HG03139 (cell line): ENCODE measurements around the gene CDK6.
"Not testable (repeated sequence)": the region's sequence is repeated elsewhere in the genome, so short reads cannot be mapped to it uniquely, and the experiment has no call there.

Experiments
- ATAC-seq: cut with Tn5 transposase; IDR thresholded peaks from one replicate; pipeline ENCODE4 v1.9.1; 2021; ENCODE audit not compliant: unreplicated experiment

The CDK6 gene

DNA sequence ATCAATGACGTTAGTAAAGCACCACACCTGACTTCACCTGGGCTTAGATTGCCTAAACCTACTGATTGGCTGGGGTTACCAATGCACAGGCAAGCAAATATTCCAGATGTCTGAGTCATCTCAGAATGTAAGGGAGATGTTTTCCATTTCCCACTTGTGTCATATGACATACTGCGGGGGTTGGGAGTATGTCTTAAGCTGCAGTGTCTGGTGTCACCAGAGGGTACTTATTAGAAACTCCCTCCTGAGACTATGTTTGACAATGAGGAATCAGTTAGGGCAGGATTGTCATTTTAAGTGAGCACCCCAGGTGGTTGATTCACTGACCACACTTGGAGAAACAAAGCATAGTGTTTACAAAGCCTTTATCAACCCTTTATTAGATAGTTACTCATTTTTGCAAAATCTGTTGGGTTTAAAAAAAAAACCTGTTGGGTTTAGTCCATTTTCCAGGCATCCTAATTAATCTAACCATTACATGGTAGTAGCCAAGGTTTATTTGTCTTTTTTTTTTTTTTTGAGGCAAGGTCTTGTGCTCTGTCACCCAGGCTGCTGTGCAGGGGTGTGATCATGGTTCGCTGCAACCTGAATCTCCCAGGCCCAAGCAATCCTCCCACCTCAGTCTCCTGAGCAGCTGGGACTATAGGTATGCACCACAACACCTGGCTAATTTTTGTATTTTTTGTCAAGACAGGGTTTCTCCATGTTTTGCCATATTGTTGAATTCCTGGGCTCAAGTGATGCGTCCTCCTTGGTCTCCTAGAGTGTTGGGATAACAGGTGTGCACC, 72.5 kb downstream of the CDK6 start:
- ATAC-seq = no peak

DNA sequence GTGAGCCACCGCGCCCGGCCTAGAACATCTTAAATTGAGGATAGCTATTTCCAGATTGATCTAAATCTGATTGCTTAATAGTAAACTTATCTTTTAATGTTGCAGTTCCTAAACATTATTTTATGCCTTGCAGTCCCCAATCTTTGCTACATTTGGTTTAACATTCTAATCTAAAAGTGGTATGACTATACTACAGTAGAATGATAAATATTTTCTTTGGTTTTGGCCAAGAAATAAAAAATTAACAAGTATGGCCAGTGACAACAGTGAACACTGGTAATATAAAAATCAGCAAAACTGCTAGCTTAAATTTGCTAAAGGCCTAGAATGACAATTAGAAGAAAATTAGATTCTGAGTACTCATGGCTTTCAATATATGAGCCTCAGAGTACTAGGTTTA, 73.5 kb downstream of the CDK6 start:
- no peak for ATAC-seq

DNA sequence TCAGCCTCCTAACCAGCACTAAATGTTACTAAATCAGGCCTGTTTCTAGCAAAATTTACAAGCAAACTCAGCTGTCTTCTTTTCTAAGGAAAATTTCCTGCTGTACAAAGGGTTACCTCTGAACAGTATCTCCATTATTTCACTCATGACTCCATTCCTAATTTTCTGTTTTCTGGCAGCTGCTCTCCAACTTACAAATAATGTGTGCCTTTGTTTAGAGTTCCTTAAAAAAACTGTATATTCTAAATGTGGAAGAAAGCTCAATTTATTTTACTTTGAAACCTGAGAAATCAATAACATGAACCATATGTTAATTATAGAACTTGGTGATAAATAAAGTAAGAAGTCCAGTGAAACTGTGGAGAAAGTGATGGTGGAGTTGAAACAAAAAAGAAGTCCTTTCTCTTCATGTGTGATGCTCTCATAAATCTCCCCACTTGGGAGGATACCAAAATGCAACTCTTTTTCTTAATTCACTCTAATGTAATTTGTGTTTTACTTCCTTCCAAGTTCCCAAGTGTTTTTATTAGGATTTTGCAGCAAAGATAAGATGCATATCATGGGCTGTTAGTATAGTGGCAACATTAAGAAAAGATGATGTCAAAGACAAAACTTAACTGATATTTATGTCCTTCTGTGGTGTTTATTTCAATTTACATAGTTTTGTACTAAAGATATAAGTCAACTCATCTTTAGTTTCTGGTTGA, 74.8 kb downstream of the CDK6 start:
- ATAC-seq = no peak

- ATAC-seq = no peak
Measured at GRCh38 chr7:92758796-92759431, 77.5 kb downstream of the CDK6 start.

DNA sequence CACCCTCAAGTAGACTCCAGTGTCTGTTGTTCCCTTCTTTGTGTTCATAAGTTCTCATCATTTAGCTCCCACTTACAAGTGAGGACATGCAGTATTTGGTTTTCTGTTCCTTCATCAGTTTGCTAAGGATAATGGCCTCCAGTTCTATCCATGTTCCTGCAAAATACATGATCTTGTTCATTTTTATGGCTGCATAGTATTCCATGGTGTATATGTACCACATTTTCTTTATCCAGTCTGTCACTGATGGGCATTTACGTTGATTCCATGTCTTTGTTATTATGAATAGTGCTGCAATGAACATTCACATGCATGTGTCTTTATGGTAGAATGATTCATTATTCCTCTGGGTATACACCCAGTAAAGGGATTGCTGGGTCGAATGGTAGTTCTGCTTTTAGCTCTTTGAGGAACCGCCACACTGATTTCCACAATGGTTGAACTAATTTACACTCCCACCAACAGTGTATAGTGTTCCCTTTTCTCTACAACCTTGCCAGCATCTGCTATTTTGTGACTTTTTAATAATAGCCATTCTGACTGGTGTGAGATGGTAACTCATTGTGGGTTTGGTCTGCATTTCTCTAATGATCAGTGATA, 79.0 kb downstream of the CDK6 start:
- not testable (repeated sequence) for ATAC-seq

GRCh38 chr7:92755680-92756079, 80.7 kb downstream of the CDK6 start:
- ATAC-seq = no peak

DNA sequence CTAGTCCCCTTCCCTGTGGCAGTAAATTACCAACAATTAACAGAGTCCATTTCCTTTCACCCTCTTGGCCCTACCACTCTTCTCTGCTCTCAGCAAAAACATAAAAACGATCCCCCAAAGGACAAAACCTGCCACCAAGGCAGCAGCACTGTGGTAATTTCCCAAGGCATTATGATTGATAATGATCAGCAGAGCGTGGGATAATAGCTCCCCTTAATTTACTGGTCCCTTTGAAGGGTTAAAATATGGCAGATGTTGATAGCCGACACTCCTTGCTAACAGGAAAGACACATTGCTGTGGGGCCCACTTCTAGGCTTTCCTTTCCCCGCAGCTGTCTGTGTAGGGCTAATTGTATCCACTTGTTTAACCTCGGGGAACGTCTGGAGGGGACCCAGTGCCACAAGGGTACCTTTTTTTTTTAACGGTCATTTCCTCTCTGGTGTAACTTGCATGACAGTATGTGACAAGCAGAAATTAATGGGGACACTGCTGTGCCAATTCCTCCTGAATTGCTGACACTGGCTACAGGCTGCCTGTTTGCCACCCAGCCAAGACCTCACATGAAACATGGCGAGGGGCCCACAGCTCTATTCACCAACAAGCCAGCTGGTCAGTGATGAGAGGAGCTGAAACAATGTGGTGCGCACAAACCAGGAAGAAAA, 81.3 kb downstream of the CDK6 start:
- ATAC-seq = no peak

DNA sequence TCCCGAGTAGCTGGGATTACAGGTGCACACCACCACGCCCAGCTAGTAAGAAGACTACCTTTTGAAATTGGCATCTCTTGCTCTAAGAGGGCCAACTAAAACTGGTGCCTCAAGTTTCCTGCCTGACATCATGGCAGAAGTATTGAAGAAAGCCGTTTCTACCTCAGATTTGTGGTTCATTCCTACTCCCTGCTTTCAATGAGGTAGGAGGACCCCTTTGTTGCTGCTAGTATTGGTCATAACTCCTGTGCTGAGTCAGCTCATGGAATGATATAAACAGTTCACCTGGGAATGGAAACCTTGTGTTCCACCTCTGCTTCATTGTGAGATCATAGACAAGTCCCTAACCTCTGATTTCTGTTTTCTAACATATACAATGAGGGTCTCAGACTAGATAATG, 82.8 kb downstream of the CDK6 start:
- ATAC-seq = no peak

DNA sequence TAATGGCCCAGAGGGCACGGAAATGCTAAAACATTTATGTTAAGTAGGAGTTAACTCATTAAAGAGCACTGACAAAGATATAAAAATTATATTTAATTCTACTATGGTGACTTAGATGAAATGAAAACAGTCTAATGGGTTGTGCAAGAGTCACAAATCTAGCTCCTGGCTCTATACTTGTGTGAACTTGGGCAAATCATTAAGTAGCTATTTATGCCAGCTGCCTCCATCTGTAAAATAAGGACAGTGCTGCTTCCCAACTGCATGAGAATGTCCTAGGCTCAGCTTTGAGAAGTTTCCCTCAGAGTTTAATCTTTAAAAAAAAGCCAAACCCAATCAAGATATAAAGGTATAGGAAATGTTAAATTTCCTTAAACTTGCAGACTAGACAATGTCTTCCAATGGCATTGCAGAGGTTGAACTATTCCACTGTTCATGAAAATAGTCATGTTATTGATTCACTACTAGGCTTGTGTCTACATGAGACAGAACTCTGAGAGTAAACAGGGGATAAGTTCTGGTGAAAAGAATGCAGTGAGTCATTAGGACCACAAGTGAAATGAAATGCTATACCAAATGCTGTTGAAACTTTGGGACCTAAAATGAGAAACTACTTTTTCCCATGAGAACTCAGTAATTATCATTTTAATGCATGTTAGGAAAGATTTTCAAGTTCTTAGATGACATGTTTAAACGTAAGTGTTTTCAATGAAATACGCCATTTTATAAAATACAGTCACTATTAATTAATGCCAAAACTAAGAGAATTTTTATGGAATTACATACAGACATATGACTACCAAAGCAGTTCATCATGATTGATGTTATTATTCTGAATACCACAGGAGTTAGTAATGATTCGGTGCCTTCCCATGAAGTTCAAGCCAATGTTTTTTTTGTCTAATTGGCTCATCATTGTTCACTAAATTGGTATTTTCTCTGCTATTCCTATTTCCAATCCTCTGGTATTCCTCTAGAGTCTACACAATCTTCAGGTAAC, 84.2 kb downstream of the CDK6 start:
- no peak for ATAC-seq

DNA sequence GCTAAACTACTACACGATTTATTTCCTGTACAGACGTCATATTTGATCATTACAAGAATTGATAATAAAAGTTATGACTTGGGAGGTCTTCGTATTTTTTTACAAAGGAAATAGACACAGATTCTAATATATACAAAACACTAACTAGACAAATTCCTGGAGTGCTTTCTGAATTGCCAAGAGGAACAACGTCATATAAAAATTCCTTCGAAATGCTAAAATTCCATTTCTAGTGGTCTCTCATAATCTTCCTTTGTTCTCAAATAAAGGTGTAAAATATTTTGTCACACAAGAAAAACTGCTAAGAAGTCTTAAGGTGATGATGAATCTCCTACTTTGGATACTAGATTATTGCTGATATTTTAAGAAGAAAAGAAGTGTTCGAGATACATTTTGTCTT, 85.4 kb downstream of the CDK6 start:
- ATAC-seq = no peak

DNA sequence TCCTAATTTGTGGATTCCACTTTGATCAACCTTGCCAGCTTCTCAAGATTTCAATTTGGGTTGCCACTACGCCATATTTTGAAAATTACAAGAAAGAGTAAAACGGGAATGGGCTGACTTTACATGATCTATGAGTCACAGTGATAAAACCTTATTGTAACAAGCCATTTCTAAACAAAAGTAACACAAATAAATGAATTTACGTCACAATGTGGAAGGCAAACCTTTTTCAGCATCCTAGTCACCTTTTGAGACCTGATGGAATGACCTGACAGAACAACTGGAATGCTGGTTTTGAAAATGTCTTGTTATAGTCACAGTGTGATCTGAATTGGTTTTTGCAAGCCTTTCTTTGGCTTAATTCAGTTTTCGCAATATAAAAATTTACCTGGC, 85.9 kb downstream of the CDK6 start:
- ATAC-seq = no peak

GRCh38 chr7:92749832-92750446, 86.4 kb downstream of the CDK6 start:
- no peak for ATAC-seq

GRCh38 chr7:92749327-92749755, 87.0 kb downstream of the CDK6 start:
- no peak for ATAC-seq

GRCh38 chr7:92748495-92748894, 87.9 kb downstream of the CDK6 start:
- ATAC-seq = no peak

DNA sequence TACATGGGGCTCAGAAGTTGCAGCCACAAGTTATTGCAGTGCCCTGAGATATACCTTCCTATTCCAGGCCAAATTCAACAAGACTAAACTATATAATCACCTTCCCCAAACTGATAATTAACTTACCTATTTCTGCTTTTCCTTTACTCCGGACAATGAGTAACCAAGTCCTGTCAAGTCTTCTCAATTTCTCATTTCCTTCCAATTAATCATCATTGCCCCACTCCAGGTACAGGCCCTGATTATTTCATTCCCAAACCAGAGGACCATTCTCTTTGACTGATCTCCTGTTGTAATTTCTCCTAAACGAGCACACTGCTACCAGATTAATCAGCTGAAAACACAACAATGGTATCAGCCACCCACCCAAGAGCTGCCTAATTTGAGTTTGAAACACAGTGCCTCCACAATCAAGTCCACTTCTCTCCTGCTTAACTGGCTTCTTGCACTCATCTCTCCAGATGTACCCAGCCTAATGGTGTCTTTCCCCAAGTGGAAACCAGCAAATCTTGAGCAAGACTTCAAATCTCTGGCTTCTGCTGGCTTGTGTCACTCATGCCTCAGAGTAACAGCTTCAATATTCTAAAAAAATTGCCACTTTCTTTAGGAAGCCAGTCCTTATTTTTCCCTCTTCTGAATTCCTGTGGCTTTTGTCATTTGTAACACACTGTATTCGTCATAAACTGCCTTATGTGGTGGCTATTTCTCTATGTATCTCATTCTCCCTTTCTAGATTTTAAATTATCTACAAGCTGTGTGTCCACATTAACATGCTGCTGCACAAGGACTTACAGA, 89.1 kb downstream of the CDK6 start:
- no peak for ATAC-seq

DNA sequence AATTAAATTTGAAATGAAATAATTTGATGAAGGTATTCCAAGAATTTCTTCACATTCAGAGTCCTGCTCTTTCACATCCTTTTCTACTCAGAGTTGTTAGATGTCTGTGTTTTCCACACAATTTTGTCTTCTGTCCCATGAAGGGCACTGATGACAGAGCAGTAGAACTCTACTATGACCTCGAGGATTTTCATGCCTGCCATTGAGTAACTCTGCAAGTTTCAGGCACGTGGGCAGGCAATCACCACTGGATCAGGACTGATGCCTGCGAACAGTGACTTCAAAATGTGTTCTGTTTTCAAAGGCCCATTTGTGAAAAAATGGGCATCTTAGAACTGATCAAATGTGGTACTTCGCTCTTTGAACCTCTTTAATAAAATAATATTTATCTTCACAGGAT, 91.1 kb downstream of the CDK6 start:
- no peak for ATAC-seq

- ATAC-seq = not testable (repeated sequence)
Measured at GRCh38 chr7:92744180-92744579, 92.2 kb downstream of the CDK6 start.

DNA sequence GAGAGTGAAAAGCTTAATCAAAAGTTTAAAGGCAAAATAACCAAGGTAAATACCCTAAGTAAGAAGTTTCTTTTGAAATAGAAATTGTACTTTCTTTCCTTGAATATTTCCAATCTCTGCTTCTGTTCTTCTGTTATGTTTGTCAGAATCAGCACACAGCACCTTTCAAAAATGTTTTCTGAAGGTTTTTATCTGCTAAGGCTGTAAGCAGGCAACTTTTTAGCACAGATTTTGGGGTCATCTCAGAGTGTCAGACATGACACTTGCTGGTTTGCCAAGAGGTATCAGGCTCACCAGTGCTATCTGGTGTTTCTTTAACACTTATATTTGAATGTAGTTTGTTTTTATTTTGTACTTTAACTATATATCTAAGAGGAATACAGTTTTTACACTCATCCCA, 94.2 kb downstream of the CDK6 start:
- ATAC-seq = no peak

DNA sequence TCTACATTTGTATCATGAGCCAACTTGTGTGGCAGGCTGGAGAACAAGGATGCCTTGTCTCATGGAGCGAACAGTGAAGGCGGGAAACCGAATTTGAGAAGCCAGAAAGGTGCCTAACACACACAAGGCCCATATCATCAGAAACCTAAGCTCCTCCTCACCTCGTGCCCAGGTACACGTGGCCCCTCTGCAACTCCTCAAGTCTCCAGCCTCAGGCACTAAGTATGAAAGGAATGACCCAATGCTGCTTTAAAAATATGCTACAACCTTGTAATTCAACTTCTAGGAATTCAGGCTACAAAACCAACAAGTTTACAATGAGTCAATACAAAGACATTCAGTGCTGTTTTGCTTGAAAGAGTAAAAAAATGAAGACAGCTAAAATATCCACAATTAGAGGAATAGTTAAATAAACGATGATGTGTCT, 95.7 kb downstream of the CDK6 start:
- ATAC-seq = no peak
